ENCODE results near the gene KRT81. TPM values are rescaled to one million over a fixed set of nuclear protein-coding genes. Genes with fewer than 3 reads are reported as not detected.
"Not testable (repeated sequence)": the region's sequence is repeated elsewhere in the genome, so short reads cannot be mapped to it uniquely, and the experiment has no call there.

Gene KRT81
- total RNA-seq, 1 experiment from 2014 or later = 270 TPM

DNA sequence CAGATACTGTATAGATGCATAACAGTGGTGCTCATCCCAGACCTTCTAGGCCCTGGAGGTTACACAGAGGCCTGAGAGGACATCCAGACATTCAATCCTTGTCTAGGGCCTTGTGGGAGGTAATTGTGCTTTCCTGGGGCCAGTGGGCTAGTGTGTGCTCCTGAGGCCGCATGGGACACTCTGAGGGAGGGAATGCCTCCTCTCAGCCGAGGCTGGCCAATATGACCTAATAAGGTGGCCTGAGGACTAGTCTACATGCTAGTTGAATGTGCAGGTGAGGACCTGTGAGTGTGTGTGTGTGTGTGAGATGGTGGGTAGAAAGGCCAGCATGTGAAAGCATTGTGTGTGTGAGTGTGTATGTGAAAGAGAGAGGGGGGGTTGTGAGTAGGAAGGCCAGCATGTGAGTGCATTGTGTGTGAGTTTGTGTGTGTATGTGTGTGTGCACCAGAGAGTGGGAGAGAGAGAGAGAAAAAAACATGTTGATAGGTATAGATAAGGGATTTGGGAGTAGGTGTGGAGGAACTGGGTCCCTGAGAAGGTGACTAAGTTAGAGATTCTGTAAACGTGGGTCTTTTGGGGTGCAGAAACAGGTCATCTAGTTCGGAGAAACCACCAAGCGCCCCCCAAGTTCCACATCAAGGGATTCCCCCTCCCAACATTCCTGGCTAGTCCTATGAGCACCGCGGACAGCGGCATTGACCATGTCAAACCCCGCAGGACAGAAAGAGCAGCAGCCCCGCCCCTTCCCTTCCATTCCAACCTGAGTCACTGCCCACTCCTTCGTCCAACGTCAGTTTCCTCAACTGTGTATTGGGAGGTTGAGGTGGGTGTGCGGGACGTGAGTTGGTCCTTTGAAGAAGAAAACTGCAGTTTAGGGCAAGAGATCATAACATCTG is 9.7 kb upstream of the KRT81 start:
- no peak for DNase-seq (ENCODE audit: low read depth)

DNA sequence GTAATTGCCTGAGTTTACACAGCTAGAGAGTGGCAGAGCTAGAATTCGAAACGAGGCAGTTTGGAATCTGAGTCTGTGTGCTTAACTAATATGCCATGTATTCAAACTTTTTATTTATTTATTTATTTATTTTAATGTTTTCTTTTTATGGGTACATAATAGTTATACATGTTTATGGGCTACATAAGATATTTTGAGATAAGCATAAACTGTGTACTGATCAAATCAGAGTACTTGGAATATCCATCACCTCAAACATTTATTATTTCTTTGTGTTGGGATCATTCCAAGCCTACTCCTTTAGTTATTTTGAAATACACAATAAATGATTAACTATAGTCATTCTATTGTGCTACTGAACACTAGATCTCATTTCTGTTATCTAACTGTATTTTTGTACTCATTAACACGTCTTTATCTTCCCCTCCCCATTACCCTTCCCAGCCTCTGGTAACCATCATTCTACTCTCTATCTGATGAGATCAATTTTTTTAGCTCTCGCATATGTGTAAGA is 7.4 kb upstream of the KRT81 start:
- no peak for DNase-seq (ENCODE audit: low read depth)

DNA sequence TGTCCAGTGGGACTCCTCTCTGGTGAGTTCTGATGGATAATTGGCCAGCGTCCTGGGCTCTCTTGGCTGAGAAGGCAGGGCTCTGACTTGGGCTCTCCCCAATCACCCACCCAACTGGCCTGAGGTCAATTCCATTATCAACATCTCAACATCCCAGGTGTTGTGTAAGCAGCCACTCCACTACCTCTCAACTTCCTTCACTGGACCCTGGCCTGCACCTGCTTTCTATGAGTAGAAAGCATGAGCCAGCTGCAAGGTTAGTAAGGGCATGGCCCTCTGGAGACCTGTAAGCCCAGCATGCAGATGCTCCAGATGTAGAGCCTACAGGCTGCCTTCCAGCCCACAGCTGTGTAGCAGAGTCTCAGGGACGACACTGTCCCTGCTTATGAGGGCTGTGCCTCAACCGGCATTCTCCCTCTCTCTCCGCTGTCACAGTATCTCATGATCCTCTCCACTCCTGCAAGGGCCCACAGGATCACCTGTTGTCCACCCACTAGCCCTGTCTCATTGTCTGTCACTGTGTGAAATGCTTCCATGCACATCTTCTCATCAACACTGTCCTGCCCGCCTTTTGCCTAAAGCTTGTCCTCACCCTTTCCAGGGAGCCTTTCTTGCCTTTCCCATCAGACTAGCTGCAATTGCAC is 5.4 kb upstream of the KRT81 start:
- DNase-seq (ENCODE audit: low read depth) = no peak

DNA sequence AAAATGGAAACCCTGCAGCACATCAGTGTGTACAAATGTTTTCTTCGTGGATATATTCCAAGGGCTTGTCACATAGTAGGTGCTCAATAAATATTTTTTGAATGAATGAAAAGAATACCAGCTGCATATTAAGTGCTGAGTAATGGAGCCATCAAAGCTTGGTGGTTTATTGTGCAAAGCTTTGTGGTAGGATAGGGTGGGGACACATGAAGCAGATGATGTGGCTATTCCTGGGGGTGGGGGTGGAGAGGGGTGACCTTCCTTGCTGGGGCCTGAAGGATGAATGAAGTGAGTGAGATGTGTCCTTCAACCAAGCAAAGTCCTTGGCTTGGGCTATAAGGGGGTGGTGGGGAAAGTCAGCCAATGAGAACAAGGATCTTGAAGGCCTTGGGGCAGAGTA is 4.3 kb upstream of the KRT81 start:
- DNase-seq (ENCODE audit: low read depth) = peak; percentile 40

DNA sequence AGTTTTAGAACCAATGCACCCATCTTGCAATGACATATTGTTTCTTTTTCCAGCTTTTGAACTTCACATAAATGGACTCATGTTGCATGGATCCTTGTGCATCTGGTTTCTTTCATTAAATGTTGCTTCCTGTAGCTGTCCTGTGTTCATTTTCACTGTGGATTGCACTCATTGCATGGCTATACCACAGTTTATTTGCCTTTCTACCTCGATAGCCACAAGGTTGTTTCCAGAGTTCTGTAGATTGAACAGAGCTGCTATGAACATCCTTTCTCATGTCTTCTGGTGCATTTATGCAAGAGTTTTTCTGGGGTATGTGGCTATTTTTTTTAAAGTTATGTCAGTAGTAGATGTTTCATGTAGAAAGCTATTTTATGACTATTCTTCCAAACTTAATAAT is 3.5 kb upstream of the KRT81 start:
- no peak for DNase-seq (ENCODE audit: low read depth)

- DNase-seq (ENCODE audit: low read depth) = no peak
Observed at GRCh38 chr12:52293926-52294325, 2.6 kb upstream of the KRT81 start.

GRCh38 chr12:52290483-52291134 is 725 bp downstream of the KRT81 start:
- not testable (repeated sequence) for DNase-seq (ENCODE audit: low read depth)

- peak; percentile 91 for DNase-seq (ENCODE audit: low read depth)
Observed at GRCh38 chr12:52287816-52288805, 3.2 kb downstream of the KRT81 start.

DNA sequence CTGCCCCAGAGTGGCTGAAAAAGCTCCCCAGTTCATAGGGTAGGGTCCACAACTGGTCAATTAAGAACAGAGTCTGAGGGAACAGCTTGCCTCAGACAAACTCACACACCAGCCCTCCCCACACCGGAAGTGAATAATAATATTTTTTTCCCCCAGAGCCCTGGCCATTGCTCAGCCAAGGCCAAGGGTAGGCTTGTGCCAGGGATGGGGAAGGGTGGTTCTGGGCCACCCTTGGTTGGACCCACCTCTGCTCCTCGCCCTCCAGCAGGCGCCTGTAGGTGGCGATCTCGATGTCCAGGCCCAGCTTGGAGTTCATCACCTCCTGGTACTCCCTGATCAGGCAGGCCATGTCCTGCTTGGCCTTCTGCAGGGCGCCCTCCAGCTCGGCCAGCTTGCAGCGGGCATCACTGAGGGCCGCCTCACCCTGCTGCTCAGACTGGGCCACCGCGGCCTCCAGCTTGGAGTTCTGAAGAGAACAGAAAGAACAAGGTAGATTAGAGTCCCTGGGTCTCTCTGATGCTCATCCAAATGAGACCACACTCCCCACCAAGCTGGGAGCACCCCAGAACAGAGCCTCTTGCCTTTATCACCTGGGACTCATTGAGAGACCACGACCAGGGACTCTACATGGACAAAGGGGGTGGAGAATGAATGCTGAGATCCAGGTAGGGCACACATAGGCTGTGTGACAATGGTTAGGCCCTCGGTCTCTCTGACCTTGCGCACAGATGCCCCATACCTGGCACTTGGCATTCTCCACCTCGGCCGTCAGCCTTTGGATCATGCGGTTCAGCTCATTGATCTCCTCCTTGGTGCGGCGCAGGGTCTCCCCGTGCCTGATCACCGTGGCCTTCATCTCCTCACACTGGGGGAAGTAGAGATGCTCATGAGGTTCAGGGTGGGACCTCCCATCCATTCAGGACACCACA is 4.2 kb downstream of the KRT81 start:
- DNase-seq (ENCODE audit: low read depth) = peak; percentile 72

DNA sequence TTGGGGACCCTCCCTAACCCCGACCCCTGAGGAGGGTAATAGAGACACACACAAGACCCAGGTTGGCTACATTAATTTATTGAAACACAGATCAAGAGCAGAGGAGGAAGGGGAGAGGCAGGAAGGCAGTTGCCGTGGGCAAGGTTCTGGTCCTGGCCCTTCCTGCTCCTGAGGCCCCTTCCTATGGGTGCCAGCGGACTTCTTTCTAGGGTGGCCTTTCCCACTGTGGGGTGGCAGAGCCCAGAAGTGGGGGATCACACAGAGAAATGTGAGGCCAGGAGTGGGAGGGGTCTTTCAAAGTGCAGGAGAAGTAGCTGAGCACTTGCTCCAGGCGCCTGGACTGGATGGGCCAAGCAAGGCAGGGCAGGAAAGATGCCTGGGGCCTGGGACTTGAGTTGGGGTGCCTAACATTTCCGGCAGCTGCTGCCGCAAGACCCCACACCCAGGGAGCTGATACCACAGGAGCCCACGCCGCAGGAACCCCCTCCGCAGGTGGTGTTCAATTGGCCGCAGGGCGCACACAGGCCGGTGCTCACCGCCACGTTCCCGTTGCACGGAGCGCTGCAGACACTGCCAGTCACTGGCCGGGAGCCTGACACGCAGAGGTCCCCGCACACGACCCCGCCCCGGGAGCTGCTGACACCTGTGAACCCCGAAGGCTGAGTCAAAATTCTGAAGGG is 5.3 kb downstream of the KRT81 start:
- DNase-seq (ENCODE audit: low read depth) = no peak

- DNase-seq (ENCODE audit: low read depth) = peak; percentile 92
Observed at GRCh38 chr12:52285172-52285745, 6.1 kb downstream of the KRT81 start.

DNA sequence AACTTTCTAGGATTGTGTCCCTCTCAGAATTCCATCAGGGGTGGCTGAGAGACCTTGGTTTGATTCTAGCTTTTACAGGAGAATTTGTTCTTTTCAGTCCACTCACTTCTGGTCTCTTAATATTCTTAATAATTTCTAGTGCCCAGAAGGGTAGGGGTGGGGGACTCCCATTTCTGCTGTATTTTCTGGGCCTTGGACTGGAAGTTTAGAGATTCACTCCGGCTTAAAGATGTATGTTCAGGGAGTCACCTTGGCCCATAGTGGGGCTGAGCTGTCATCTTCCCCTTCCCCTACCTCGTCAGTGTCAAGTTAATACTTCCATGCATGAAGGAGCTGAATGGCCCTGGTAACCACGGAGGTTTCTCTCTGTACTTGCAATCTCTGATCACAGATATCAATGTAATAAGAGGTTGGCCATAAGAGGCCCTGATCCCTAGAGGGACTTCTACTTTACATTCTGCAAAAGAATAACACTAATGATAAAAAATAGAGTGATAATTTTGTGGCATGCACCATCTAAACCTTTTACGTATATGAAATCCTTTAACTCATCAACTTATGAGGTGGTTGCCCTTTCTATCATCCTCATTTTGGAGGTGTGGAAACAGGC is 6.7 kb downstream of the KRT81 start:
- DNase-seq (ENCODE audit: low read depth) = no peak

GRCh38 chr12:52280796-52281560 is 10.4 kb downstream of the KRT81 start:
- peak; percentile 97 for DNase-seq (ENCODE audit: low read depth)

DNA sequence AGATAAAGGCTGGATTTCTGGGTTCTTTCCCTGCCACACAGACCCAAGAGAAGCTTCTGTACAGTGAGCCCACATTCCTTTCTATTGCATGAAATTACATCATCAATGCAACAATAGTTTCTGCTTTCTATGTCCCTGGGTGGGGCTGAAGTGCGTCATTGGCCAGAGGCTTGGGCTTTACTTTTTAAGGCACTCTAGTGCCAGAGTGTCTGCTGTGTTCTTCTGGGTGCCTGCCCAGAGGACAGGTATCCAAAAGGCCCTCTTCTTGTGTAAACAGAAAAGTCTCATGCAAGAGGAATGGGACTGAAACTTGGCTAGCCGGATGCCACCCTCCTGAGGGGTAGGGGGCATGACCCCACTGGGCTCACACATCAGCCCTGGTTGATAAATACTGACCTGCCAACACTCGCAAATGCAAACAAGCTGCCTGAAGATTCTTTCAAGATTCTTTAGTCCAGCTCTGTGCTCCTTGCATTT is 11.0 kb downstream of the KRT81 start:
- peak; percentile 93 for DNase-seq (ENCODE audit: low read depth)

- DNase-seq (ENCODE audit: low read depth) = no peak
Observed at GRCh38 chr12:52279422-52280318, 11.7 kb downstream of the KRT81 start.
